Muscle layer of duodenum (tissue), 2 donors: ENCODE results near the gene CDR2L.

ENCODE experiments used
- H3K27ac ChIP-seq: one replicate; pipeline ENCODE4 v1.7.0; 2013; ENCODE audit warnings: mild to moderate bottlenecking, low read length
- H3K27me3 ChIP-seq: one replicate; pipeline ENCODE4 v1.7.0; 2013; ENCODE audit warnings: low read depth, mild to moderate bottlenecking, control low read depth, low read length
- H3K36me3 ChIP-seq, 2 donors: one replicate each; pipeline ENCODE4 v1.7.0; 2013; ENCODE audit warnings: low read length in 2 of 2, control low read depth in 1 of 2, mild to moderate bottlenecking in 1 of 2; ENCODE audit not compliant: insufficient read depth in 2 of 2, control insufficient read depth in 1 of 2
- H3K4me1 ChIP-seq, 2 donors: one replicate each; pipeline ENCODE4 v1.7.0; 2013; ENCODE audit warnings: low read length in 2 of 2, mild to moderate bottlenecking in 2 of 2, control low read depth in 1 of 2, moderate library complexity in 1 of 2; ENCODE audit not compliant: insufficient read depth in 2 of 2, control insufficient read depth in 1 of 2
- H3K4me3 ChIP-seq, 2 donors: one replicate each; pipeline ENCODE4 v1.7.0; 2013; ENCODE audit warnings: low read length in 2 of 2, low read depth in 1 of 2, mild to moderate bottlenecking in 1 of 2
- H3K9me3 ChIP-seq, 2 donors: one replicate each; pipeline ENCODE4 v1.7.0; 2013; ENCODE audit warnings: low read length in 2 of 2, control low read depth in 1 of 2, mild to moderate bottlenecking in 1 of 2; ENCODE audit not compliant: control insufficient read depth in 1 of 2
- donor health status: healthy.

CDR2L gene

GRCh38 chr17:75047398-75048098 is 60.1 kb downstream of the CDR2L start:
- Histone ChIP-seq H3K9me3 (no peaks in the 10 kb centered on the region), H3K27ac (peak overlapping the region; percentile 1), H3K4me1 (peaks cover 5 to 25% of the 10 kb centered on the region in 2 donors), H3K27me3 (no peaks in the 10 kb centered on the region), H3K36me3 (peaks cover 0 to 16% of the 10 kb centered on the region in 2 donors), H3K4me3 (peak overlapping the region; percentile 71 to 78)

GRCh38 chr17:75048249-75048878 is 60.9 kb downstream of the CDR2L start:
- Histone ChIP-seq H3K4me1 (peaks cover 5 to 25% of the 10 kb centered on the region in 2 donors), H3K9me3 (no peaks in the 10 kb centered on the region), H3K27me3 (no peaks in the 10 kb centered on the region), H3K27ac (peak overlapping the region; percentile 58), H3K36me3 (peaks cover 4 to 22% of the 10 kb centered on the region in 2 donors), H3K4me3 (peak overlapping the region; percentile 71 to 78)

- Histone ChIP-seq H3K4me1 (peaks cover 5 to 25% of the 10 kb centered on the region in 2 donors), H3K27ac (peak overlapping the region; percentile 58), H3K4me3 (peak overlapping the region in 1 of 2 donors; percentile 71), H3K9me3 (no peaks in the 10 kb centered on the region), H3K27me3 (no peaks in the 10 kb centered on the region), H3K36me3 (peaks cover 4 to 26% of the 10 kb centered on the region in 2 donors)
Measured at GRCh38 chr17:75049057-75049456, 61.6 kb downstream of the CDR2L start.

- no peak overlapping the region for H3K27ac ChIP-seq
Measured at GRCh38 chr17:75049706-75050105, 62.3 kb downstream of the CDR2L start.

GRCh38 chr17:75051941-75052340 is 64.5 kb downstream of the CDR2L start:
- no peak overlapping the region for H3K27ac ChIP-seq
- no peaks in the 10 kb centered on the region for H3K27me3 ChIP-seq
- peaks cover 4 to 40% of the 10 kb centered on the region in 2 donors for H3K36me3 ChIP-seq
- H3K4me1 ChIP-seq = peaks cover 5 to 17% of the 10 kb centered on the region in 2 donors
- H3K9me3 ChIP-seq = no peaks in the 10 kb centered on the region
- H3K4me3 ChIP-seq = no peak overlapping the region

More at GRCh38 chr17:75049706-75050105, 62.3 kb downstream of the CDR2L start:
- Histone ChIP-seq H3K27me3 (no peaks in the 10 kb centered on the region), H3K9me3 (no peaks in the 10 kb centered on the region), H3K4me1 (peaks cover 5 to 24% of the 10 kb centered on the region in 2 donors), H3K36me3 (peaks cover 4 to 27% of the 10 kb centered on the region in 2 donors), H3K4me3 (no peak overlapping the region)
